NCI-H82 (cell line): Measurements from ENCODE around the gene P2RX1.

ENCODE experiments used
- DNase-seq: peaks from one replicate; lab custom pipeline; 2025; lab: John Stamatoyannopoulos, UW

P2RX1 gene

DNA sequence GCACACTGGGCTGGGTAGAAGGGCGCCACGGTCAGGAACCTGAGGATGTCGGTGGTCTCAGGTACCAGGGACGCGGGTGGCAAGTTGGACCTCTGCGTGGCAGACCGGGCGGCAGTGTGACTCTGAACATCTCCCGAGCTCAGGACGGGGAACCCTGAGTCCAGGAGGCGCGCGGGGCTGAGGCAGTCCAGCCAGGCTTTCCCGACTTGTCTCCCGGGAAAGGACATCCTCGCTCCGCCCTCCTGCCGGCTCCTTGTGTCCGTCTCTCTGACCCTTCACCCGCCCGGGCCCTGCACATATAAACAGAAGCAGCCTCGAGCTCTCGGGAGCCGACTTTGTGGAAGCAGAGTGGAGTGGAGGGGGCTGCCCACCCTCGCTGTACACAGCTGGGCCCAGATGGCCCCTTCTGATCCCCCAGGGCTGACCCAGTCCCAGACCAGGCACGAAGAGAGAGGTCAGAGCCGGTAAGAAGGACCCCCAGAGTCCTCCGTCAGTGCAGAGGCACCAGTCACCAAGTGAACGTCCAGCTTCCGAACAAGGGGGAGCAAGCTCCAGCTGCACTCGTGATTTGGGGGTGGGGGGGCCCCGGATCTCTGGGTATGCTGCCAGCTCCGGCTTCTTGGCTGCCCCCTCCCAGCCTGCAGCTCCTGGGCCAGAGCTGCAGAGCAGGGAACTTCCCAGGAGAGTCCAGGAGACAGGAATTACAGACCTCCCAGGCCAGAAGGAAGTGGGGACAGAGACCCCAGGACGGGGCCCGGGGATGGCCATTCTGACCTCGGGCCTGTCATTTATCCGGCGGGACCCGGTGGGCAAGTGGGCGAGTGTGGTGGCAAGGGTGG is 8.5 kb upstream of the P2RX1 start:
- DNase-seq = no peak

DNA sequence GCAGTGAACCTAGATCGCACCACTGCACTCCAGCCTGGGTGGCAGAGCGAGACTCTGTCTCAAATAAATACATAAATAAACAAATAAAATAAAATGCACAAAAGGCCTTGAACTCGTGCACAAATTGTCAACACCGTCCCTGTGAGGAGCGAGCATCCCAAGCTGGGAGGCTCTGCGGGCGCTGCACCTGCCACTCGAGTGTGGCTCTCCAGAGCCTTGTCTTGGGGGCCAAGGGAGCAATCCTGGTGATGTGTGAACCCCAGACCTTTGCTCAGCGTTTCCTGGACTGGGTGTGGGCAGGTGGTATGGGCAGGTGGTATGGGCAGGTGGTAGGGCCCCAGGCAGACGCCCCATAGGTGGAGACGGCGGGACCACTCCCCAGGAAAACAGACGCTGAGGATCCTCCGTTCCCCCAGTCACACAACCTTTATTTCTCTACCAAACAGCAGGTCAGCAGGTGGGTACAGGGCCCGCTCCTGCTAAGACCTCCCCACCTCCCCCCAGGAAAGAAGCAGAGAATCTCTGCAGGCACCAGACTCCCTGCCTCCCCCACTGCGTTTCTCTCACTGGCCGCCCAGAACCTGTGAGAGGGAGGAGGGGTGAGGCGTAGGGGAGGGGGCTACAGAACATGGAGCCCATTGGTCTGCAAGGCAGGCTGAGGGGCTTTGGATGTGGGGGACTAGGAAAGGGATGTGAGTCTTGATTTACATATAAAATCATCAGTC is 7.4 kb upstream of the P2RX1 start:
- no peak for DNase-seq

DNA sequence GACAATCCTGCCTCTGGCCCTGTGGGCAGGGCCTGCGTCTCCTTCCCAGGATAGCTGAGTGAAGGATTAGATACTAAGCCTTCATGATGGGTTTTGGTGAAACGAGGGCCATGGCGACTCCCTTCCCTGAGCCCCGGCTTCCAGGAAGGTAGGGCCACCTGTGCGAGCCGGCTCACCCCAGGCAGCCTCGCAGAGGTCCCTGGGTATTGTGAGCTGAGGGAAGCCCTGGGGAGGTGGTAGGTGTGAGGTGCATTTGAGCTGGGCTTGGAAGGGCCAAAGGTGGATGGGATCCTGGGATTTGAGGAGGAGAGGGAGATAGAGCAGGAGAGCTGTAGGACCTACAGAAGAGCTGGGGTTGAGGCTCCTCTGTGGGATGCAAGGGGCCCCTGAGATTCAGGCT is 6.5 kb upstream of the P2RX1 start:
- no peak for DNase-seq

DNA sequence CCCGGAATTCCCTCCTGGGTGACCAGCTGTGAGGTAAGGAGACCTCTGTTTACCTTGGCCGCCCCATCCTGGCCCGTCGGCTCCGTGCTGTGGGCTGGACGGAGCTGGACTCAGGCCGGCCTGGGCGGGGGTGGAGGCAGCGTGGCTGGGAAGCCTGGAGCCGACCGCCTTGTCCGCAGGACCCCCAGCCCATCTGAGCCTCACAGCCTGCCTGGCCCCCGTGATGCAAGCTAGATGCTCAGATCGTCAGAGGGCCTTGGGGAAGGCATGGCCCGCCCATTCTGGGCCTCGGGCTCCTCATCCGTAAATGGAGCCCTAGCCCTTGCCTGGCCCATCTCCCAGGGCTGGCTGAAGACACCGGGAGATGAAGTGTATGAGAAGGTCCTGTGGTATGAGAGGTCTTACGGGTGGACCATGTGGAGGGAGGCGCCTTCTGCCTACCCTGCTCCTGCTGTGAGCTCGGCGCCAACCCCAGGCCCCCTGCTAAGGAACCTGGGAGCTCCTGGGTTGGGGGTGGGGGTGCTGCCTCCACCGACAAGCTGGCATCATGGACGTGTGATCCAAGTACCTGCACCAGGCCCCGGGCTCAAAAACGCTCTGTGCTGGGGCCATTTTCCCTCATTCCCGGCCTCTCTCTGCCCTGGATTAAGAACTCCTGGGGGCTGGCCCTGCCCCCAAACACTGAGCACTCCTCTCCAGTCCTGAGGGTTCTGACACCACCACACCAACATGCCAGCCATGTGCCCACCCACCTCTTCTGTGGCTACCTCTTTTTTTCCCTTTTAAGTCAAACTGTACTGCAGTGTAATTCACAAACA is 5.4 kb upstream of the P2RX1 start:
- DNase-seq = no peak

DNA sequence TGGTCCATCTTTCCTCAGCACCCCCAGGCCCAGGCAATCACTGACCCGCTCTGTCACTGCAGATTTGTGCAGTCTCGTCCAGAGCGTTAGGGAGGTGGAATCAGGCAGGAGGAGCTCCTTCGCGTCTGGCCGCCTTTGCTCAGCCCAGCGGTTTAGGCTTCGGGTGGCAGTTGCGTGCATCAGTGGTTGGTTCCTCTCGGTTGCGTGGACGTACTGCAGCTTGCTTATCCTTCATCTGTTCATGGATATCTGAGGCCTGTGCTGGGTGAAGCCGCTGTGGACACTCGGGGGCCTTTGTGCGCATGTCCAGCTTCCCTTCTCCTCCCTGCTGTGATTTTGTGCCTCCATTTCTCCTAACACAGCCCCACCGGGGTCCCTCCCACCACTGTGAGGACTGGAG is 4.7 kb upstream of the P2RX1 start:
- no peak for DNase-seq

DNA sequence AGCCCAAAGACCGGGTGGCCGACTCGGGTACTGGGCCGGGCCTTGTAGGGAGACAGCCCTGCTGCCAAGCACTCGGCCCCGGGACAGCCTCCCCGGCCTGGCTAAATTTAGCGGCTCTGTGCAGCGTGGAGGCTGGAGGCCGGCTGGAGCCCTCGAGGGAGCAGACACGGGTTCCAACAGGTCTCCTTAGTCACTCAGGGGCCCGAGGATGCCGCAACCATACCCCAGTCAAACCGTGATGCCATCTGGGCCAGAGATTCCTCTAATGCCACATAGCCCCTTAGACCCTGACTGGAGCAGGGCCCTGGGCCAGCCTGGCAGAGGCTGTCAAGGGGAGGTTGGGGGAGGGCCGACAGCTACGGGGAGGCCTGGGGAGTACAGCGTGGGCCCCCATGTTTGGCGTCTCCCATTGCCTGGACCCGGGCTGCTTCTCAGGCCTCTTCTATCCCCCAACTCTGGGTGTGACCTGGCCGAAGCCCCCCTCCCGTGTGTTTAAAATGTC is 2.9 kb upstream of the P2RX1 start:
- no peak for DNase-seq

DNA sequence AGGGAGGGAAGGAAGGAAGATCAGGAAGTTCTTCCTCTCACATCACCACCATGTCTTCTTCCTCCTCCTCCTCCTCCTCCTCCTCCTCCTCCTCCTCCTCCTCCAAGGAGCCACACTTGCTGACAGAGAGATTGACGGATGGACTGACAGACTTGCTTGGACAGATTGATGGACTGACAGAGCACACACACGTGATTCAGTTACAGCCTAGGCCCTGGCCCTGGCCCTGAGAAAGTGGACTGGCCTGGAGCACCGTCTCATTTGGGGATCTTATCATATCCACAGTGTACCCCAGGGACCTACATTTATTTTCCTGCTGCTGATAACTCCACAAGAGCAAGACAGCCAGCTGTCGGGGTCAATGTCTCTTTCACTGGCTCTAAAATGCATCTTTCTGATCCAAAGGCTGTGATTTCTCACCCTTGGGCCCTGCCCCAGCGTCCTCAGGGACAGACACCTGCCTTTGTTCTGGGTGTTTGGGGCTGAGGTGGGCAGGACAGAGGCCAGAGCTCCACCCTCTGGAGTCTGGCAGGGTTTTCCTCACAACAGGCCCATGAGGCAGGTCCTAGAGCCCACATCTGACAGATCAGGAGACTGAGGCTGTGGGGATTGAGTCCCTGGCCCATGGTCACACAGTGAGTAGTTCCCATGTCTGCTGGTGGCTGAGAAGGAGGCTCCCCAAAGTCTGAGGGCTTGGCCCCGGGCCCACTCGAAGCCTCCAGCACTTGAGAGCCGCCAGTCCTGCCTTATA is 2.3 kb upstream of the P2RX1 start:
- DNase-seq = no peak

DNA sequence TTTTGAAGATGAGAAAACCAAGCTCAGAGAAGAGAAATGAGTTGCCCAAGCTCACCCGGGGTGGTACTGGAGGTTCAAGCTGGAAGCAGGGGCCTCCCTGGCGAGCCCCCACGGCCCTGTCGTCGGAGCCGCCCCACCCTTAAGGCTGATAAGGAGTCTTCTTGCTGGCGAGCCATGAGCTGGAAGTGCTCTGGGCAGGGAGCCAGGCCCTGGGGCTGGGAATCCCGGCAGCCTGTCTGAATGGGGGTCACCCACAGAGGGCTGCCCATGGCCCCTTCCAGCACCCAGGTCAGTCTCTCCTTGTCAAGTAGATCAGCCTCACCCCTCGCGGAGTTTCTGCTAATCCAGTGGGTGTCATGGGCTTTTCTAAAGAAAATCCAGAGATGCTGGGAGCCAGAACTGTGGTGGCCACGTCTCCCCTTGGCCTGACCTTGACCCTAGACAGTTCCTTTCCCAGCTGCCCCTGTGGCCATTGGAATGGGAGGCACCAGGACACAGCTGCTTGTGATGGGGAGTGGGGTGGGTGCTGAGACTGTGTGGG is 1.2 kb upstream of the P2RX1 start:
- DNase-seq = peak; percentile 28

DNA sequence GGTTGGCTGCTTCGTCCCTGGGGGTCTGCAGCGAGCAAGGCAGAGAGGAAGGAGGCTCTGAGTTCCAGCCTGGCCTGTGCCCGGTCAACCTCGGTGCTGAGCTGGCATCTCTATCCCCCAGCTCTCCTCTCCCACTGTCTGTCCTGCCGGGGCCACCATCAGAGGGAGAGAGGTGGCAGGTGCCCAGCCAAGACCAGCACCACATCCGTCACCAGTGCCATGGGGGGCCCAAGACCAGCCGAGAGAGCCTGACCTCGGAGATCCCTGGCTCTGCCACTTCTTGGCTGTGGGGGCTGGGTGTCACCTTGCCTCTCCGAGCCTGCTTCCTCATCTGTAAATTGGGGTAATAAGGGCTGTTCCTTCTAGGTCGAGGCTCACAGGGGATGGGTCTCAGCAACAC is 560 bp upstream of the P2RX1 start:
- DNase-seq = no peak

DNA sequence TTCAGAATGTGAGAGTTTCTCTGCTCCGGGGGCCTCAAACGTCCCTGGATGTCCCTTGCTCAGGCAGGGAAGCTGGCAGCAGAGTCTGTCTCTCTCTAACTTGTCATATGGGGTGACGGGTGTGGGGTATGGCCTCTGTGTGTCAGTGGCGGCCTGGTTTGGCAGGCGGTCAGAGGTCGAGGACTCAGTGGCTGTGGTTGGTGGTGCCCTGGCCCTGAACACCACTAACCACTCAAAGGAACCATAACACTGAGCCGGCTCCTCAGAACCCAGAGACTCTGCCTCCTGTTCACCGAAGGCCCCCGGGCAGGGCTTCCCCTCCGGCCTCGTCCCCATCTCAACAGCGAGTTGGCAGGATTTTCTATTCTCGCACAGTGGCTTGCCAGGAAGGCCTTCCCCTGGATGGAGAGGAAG is 677 bp downstream of the P2RX1 start:
- DNase-seq = no peak

DNA sequence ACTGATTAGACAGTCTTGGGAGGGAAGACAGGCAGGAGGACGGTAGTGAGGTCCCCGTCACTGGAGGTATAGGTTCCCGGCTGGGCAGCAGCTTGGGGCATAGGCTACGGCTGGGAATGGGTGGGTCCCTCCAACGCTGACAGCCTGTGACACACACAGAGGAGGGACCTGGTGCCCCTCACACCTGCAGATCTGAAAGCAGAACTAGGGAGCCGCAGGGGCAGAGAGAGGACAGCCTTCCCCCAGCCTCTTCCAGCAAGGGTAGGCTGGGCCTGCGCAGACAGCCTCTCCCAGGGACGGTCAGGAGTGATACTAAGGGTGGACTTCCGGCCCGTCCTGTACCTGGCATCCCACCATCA is 2.0 kb downstream of the P2RX1 start:
- DNase-seq = no peak

DNA sequence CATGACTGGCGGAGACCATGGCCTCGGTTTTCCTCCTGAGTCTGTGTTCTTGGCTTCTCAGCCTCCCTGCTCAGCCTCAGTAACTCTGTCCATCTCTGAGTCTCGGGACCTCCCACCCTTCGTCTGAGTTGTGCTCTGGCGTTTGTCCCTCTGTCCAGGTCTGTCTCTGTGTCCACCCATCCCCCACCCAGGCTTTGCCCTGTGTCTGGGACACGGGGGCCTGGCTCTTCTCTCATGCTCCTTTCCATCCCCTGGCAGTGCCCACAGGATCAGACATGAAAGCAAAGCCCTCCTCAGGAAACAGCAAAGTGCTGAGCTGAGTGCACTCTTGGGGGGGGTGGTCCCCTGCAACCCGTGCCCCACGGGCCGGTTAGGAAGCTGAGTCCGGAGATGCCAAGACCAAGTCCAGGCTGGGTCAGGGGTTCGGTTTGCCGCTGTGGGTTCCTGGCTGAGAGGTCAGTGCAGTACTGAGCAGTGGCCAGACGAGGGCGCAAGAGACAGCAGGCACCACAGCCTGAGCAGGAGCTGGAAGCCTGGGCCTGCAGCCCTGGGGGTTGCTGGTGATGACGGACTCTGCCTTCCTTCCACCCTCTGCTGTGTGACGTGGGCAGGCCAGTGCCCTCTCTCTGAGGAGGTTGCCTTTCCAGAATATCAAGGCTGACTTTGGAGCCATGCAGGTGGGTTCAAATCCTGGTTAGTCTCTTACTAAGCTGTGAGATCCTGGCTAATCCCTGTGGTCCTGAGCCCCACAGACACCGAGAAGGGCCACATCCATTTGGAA is 2.5 kb downstream of the P2RX1 start:
- DNase-seq = peak; percentile 89

DNA sequence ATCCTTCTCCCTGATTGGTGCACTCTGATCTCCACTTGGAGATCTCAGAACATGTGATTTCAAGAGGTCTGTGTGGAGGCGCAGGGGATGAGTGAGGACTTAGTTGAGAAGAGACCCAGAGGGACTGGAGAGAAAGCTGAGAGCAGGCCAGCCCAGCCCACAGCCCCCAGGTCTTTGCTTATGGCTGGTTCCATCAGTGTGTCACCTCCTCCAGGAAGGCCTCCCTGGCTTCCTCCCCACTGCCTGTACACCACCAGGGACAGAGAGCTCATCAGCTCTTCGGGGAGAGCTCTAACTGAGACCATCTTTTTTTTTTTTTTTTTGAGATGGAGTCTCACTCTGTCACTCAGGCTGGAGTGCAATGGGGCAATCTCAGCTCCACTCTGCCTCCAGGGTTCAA is 3.4 kb downstream of the P2RX1 start:
- no peak for DNase-seq

DNA sequence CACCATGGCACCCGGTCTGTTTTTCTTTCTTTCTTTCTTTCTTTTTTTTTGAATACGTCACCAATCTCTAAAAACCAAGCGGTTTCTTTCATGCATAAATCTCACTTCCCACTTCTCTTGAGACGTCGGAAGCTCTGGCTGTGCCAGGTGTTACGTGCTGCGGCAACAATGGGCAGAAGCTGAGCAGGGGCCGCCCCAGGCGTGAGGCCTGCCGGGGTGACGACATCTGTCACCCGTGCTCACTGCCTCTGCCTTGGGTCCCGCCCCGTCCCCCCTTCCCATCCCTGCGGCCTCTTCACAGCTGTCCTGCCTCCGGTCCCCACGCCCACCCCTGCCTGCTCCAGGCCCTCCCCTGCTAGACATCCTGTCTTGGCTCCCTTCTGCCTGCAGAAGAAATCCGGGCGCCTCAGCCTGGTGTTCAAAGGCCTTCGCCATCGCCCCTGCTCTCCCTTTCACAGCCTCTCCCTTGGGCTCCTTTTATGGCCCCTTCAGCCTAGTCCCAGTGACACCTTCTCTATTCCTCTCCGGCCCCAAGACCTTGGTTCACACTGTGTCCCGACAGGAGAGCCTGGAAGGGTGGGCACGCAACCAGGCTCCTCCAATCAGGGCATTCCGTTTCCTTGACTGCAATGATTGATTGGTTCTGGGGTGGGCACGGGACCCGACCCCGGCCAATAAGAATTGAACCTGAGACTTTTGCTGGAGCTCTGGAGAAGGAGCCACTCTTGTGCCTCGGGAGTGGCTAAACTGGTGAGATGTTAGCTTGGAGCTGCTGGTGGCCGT is 4.8 kb downstream of the P2RX1 start:
- DNase-seq = peak; percentile 90

DNA sequence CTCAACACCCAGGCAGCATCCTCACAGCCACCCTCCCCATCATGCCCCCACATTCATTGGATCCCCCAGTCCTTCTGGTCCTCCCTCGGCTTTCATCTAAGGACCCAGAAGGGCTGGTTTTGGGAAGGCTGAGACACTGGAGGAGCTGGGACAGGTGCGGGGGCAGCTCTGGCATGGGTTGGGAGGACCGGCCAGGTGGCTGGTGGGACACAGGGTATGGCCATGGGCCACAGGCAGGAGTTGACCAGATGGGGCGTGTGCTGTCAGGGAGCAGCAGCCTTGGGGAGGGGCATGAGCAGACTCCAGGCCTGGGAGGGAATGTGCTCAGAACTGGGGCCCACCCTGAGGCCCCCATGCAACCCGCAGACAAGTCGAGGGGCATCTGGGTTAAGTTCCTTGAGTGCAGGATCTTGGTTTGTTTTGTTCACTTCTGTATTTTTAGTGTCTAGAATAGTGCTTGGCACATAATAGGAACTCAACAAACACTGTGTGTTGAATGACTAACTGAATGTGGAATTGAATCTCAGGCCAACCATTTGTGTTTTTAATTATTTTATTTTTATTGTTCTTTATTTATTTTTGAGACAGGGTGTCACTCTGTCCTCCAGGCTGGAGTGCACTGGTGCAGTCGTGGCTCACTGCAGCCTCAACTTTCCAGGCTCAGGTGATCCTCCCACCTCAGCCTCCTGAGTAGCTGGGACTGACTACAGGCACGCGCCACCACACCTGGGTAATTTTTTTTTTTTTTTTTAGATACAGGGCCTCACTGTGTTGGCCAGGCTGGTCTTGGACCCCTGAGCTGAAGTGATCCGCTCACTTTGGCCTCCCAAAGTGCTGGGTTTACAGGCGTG is 5.6 kb downstream of the P2RX1 start:
- no peak for DNase-seq

DNA sequence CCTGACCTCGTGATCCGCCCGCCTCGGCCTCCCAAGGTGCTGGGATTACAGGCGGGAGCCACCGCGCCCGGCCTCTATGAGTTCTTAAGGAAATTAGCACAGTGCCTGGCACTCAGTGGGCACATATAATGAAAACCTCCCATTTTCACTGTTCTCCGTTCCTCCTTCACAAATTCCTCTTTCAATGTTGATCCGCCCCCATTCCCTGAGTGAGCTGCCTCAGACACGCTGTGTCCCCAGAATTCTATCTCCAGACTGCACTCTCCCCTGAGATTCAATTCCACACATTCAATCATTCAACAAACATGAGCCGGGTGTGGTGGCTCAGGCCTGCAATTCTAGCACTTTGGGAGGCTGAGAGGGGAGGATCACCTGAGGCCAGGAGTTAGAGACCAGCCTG is 7.0 kb downstream of the P2RX1 start:
- no peak for DNase-seq

DNA sequence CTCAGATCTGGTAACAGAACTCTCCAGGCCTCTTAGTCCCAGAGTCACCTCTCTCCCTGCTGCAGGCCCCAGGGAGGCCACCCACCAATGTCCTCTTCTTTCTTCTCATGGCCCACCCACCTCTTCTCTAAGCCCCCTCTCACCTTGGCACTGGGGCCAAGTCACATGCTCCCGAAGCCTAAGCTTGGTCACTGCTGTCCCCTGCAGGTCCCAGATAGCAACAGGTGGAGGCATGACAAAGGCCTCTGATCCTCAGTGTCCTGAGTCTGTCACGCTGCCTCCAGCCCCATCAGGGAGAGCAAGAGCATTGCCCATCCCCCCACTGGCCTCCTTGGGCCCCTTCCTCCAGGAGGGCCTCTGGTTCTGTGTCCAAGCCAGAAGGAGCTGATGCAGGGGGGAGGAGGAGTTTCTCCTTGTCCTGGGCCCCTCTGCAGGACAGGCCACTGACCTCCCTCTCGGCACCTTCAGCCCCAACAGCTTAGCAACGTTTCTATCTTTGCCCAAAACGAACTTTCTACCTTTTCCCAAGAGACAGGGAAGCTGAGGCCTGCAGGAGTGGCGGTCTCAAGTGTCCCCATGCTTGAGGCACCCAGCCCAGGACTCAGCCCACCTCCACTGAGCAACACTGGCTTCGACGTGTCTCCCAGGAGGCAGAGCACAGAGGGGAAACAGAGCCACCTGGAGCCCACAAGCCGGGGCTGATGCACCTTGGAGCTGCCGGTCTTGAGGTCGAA is 8.6 kb downstream of the P2RX1 start:
- DNase-seq = peak; percentile 54

DNA sequence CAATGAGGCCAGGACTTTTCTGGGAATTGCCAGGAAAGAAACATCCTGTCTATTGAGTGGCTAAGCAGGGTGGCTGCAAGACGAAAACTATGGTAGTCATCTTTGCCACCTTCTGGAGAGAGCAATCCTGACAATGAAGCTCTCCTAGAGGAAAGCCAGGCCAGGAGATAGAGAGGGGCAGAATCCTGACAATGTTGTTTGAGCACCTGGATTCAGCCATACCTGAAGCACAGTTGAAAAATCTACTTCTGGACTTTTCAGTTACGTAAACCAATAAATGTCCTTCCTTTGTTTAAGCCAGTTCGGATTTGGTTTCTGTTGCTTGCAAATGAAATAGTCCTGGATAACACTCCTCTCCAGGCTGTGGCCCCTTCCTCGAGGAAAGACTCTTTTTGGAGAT is 9.4 kb downstream of the P2RX1 start:
- DNase-seq = no peak
